Suppressor macrophage treated with lipopolysaccharide for 4 hours (primary cell): ENCODE measurements around the gene CHD9NB.
"Not testable (repeated sequence)": the region's sequence is repeated elsewhere in the genome, so short reads cannot be mapped to it uniquely, and the experiment has no call there.

Experiments used
- DNase-seq: peaks from one replicate; pipeline ENCODE4 v3.0.0-alpha.2; 2020

The CHD9NB gene

DNA sequence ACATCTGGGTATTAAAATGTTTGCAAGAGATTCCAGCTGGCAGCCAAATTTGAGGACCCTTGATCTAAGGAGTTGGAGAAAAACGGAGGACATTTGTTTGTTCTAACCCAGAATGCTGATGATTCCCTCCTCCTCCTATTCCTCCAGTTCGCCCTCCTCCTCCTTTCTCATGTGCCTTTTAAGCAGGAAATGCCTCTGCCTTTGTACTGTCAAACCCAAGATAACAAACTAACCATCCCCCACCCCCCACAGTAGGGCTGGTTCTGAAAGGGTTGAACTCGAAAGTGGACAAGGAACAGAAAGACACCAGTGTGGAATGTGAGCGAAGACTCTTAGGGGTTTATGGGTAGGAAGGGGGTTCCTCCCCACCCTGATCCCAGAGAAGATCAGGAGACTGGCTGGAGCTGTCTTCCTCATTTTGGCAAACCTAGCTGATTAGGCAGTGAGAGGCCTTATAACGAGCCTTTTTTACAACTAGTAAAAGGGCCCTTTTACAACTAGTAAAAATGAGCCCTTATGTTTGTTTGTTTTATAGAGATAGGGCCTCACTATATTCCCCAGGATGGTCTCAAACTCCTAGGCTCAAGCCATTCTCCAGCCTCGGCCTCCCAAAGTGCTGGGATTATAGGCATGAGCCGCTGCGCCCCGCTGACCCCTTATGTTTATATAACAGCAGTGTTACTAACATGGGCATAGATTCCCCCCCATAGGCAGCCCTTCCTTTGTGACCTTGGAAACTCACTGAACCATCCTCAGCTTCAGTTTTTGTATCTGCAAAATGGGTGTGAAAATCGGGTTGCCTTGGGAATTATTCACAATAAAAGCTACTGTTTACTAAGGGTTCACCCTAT is 3.1 kb upstream of the CHD9NB start:
- peak; percentile 55 for DNase-seq

- peak; percentile 91 for DNase-seq
Measured at GRCh38 chr16:53054670-53055485, 2.2 kb upstream of the CHD9NB start, which contains the start of gene CHD9. Gene CHD9, plus strand, starts transcription at chr16:53054991. Its CDS starts 101,099 bp downstream, at chr16:53156090.

DNA sequence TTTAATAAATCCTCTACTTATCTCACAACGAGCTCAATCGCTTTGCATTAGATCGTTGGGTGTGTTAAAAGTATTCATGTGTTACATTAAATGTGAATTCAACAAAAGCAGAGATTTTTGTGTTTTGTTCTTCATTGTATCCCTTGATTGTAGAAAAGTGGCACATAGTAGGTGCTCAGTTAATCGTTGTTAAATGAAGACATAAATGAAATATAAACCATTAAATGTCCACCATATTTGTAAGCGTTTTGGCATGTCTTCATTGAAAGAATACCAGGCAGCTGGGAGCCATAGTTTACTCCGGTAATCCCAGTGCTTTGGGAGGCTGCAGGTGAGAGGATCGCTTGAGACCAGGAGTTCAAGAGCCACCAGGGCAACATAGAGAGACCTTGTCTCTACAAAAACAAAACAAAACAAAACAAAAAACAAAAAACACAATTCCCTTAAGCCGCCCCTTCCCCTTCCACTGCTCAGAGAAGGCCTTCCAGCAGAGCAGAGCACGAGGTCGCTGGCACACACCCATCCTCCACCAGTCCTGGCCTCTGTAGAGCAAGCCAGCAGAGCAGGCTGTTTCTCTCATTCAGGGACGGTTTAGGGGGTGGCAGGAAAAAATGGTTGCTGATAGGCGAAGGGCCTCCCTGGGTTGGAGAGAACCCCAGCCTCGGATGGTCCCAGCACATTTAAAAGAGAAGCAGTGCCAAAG is 1.4 kb upstream of the CHD9NB start:
- no peak for DNase-seq

- not testable (repeated sequence) for DNase-seq
Measured at GRCh38 chr16:53051255-53051654, 1.4 kb downstream of the CHD9NB start.

- DNase-seq: no peak
Measured at GRCh38 chr16:53048139-53048915, 4.4 kb downstream of the CHD9NB start.

- not testable (repeated sequence) for DNase-seq
Measured at GRCh38 chr16:53047515-53047914, 5.2 kb downstream of the CHD9NB start.

- no peak for DNase-seq
Measured at GRCh38 chr16:53045341-53046220, 7.1 kb downstream of the CHD9NB start.

GRCh38 chr16:53043986-53044601 is 8.6 kb downstream of the CHD9NB start:
- DNase-seq: no peak

- DNase-seq: no peak
Measured at GRCh38 chr16:53043428-53043831, 9.3 kb downstream of the CHD9NB start.

DNA sequence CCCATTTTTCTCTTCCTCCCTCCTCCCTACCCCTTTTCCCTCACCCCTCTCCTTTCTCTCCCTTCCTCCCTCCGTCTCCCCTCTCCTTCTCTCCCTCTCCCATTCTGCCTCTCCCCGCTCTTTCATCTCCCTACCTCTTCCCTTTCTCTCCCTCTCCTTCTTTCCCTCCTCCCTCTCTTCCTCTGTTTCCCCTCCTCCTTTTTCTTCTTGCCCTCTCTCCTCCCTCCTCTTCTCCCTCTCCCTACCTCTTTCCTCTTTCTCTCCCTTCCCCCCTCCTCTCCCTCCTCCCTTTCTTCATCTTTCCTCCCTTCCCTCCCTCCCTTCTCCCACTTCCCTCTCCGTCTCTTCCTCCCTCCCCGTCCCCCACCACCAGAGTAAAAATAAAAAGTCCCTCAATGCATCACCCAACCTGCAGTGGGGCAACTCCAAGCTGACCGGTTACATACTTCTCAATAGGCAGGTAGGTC is 10.4 kb downstream of the CHD9NB start:
- DNase-seq: no peak

GRCh38 chr16:53041320-53042051 is 11.2 kb downstream of the CHD9NB start:
- no peak for DNase-seq

- no peak for DNase-seq
Measured at GRCh38 chr16:53040788-53041187, 11.9 kb downstream of the CHD9NB start.

DNA sequence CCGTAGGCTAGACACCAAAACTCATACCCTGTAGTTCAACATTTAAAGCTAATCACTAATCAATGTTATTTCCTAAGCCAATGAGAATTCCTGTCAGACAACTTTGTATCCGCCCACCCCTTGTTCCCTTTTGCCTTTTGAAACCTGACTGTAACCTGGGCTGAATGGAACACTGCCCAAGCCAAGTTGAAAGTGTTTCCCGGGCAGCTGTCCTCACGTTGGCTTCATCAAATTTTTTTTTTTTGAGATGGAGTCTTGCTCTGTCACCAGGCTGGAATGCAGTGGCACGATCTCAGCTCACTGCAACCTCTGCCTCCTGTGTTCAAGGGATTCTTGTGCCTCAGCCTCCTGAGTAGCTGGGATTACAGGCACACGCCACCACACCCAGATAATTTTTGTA is 16.0 kb downstream of the CHD9NB start:
- DNase-seq: not testable (repeated sequence)

DNA sequence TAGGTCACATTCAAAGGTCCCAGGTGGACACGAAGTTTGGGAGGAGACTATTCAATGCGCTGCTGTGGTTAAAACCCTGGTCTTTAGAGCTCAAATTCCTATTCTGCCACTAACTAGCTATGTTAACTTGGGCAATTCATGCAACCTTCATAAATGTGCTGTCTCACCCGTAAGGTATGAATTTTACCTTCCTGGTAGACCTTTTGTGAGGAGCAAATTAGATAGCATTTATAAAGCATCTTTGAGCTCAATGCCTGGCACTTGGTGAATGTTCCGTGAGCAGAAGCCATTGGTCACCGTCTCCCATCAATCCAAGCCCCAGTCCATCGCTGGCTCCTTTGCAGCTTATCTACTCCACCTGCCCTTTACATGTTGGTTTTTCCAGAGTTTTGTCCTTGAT is 16.6 kb downstream of the CHD9NB start:
- no peak for DNase-seq

DNA sequence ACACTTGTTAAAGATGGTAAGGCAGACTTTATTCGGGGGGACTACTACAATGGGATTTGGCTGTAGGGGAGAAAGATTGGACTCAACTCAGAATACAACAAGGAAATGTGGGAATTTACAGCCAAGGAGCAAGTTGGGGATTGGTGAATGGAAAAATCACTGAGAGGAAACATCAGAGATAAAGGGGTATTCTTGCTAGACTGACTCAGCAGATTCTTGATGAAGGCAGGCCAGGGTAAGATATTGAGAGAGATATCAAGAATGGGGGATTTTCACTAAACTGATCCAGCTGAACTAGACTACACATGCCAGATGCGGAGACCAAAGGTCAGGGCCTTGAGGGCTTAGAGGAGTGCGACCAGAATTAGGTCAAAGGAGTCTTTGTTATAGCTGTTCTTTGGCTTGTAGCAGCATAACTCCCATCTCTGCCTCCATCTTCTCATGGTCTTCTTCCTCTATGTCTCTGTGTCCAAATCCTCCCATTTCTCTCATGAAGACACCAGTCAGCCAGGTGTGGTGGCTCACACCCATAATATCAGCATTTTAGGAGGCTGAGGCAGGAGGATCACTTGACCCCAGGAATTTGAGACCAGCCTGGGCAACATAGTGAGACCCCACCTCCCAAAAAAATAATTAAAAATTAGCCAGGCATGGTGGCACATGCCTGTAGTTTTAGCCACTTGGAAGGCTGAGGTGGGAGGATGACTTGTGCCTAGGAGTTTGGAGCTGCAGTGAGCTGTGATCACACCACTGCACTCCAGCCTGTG is 17.3 kb downstream of the CHD9NB start:
- DNase-seq: no peak

- no peak for DNase-seq
Measured at GRCh38 chr16:53034306-53034705, 18.4 kb downstream of the CHD9NB start.

DNA sequence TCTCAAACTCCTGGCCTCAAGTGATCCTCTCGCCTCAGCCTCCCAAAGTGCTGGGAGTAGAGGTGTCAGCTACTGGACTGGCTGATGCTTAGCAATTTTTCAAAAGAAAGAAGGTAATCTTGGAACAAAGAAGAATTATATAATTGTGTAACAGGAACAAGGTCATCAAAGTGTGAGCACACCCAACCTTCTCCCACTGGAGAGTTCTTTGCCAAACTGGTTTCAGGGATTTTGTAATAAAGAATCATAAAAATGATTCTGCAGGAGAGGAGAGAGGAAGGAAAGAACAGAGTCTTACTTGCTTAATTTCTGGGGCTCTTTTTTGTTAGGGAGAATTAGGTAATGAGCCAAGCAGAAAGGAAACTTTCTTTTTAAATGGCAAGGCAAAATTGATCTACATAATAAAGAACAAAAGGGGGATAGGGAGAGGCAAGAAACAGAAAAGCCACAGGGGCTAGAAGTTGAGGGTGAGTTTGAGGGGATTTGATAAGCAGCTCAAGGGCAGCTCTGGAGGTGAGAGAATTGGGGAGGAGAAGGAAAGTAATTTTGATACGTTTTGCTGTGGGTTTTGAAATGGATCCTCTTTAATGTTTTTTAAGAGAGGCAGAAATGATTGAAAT is 21.3 kb downstream of the CHD9NB start:
- no peak for DNase-seq

DNA sequence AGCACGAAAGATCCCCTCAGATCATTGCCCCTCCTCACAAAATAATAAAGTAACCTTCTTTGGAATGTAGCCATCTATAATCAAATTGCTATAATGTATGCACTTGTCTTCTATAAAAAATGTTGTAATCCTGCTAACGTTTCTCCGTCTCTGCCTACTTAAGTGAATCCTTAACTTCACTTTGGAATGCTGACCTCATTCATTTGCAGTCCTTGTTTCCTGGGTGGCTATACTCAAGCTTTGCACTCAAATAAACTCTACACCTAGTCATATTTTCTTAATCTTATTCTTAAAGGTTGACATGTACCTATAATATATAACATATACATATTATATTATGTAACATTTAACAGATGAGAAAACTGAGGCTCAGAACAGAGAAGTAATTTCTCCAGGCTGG is 22.7 kb downstream of the CHD9NB start:
- DNase-seq: no peak

- peak; percentile 49 for DNase-seq
Measured at GRCh38 chr16:53024045-53024444, 28.7 kb downstream of the CHD9NB start.
